Upper lobe of right lung (tissue), 1 donor: ENCODE data around the gene PGLYRP1. TPM values are rescaled to one million over a fixed set of nuclear protein-coding genes. Genes with fewer than 3 reads are reported as not detected.

Source experiments
- ATAC-seq: fragments of 200-7000 bp; cut with Tn5 transposase; one replicate; pipeline ENCODE4 v1.9.1; 2020; ENCODE audit warnings: mild to moderate bottlenecking, moderate library complexity
- DNase-seq: peaks from one replicate; pipeline ENCODE4 v3.0.0-alpha.2; 2020
- H3K27ac ChIP-seq: fragments of 200-600 bp; one replicate; pipeline ENCODE4 v1.8.0; 2022
- H3K27me3 ChIP-seq: fragments of 200-600 bp; one replicate; pipeline ENCODE4 v1.8.0; 2022; ENCODE audit warnings: mild to moderate bottlenecking
- H3K36me3 ChIP-seq: fragments of 200-600 bp; one replicate; pipeline ENCODE4 v1.8.0; 2022
- H3K4me1 ChIP-seq: fragments of 200-600 bp; one replicate; pipeline ENCODE4 v1.8.0; 2022
- H3K4me3 ChIP-seq: fragments of 200-600 bp; one replicate; pipeline ENCODE4 v1.8.0; 2022; ENCODE audit warnings: mild to moderate bottlenecking
- H3K9me3 ChIP-seq: fragments of 200-600 bp; one replicate; pipeline ENCODE4 v1.8.0; 2022
- intact Hi-C: fragments of 100-400 bp; cut with DNase I; formaldehyde crosslinking; loops from one replicate; pipeline ENCODE4 v1.11.0; 2022
- total RNA-seq: library from RNA; stranded (reverse); fragmentation: NEBNext Ultra II Directional; extraction: Animal tissue kit (Norgen Biotek cat#: 25700); gene quantifications from one replicate; pipeline ENCODE4 v1.2.1, GENCODE V29; 2021
- TF ChIP-seq, protein P1 (sequence below): fragments of 200-600 bp; IDR thresholded peaks from one replicate; pipeline ENCODE4 v1.8.0; 2022; ENCODE audit warnings: antibody characterized with exemption
- donor health status: DM: no; HTN: yes; CAD: no; lungs with severe emphysema.

PGLYRP1 gene
- total RNA-seq, 1 donor from 2014 or later = 0.58 TPM

DNA sequence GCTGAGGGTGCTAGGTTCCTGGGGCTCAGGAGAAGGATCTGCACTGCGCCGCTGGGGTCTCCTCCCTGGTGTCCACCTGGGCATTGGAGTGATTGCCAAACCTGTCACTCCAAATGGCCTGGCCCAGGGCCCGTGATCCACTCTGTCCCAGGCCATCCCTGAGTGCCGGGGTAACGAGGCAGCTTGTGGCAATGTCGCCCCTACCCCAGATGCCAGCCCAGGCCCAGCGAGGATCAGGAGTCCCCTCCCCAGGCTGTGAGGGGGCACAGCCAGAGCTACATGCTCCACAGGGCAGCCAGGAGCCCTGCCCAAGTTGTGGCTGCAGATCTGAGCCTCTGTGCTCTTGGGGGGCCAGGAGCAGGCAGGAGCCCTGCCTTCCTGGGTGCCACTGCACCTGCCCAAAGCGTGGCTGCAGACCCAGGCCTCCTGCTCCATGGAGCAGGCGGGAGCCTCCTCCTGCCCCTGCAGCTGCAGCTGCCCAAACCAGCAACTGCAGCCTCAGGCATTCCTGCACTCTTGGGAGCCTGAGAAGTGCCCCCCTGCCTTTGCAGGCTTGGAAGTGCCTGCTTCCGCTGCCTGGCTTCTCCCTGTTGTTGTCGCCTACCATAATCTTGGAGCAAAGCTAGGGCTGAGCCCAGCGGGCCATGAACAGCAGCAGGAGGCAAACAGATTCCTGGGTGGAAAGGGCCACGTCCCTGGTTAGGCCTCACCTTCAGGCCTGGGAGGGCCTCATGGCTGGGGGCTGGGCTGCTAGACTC is 13.3 kb upstream of the PGLYRP1 start:
- no peak for DNase-seq

DNA sequence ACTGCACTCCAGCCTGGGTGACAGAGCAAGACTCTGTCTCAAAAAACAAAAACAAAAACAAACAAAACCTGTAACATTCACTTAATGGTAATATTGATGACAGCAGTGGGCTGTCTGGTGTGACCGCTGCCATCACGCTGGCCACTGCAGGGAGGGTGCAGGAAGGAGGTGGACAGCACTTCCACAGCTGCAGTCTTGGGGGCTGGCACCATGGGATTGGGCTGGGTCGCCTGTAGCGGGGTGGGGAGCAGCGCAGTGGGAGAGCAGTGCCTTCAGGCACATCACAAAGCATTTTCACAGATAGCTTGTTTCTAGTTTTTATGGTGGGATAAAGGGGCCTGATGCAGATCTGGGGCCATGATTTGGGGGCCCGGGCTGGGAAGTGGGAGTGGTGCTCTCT is 12.7 kb upstream of the PGLYRP1 start:
- ATAC-seq = no peak
- intact Hi-C loops = no loop called here
- Histone ChIP-seq H3K36me3 (no peaks in the 10 kb centered on the region), H3K9me3 (no peaks in the 10 kb centered on the region), H3K4me3 (no peak overlapping the region), H3K27ac (no peak overlapping the region), H3K4me1 (no peaks in the 10 kb centered on the region), H3K27me3 (peaks cover 7% of the 10 kb centered on the region)
- no peak for DNase-seq
- TF ChIP-seq, protein P1, sequence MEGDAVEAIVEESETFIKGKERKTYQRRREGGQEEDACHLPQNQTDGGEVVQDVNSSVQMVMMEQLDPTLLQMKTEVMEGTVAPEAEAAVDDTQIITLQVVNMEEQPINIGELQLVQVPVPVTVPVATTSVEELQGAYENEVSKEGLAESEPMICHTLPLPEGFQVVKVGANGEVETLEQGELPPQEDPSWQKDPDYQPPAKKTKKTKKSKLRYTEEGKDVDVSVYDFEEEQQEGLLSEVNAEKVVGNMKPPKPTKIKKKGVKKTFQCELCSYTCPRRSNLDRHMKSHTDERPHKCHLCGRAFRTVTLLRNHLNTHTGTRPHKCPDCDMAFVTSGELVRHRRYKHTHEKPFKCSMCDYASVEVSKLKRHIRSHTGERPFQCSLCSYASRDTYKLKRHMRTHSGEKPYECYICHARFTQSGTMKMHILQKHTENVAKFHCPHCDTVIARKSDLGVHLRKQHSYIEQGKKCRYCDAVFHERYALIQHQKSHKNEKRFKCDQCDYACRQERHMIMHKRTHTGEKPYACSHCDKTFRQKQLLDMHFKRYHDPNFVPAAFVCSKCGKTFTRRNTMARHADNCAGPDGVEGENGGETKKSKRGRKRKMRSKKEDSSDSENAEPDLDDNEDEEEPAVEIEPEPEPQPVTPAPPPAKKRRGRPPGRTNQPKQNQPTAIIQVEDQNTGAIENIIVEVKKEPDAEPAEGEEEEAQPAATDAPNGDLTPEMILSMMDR = no peak

More for the DNA sequence above, 13.3 kb upstream of the PGLYRP1 start:
- ATAC-seq = peak; percentile 20
- Histone ChIP-seq H3K4me3 (no peak overlapping the region), H3K4me1 (no peaks in the 10 kb centered on the region), H3K27me3 (peaks cover 11% of the 10 kb centered on the region), H3K27ac (no peak overlapping the region), H3K36me3 (no peaks in the 10 kb centered on the region), H3K9me3 (no peaks in the 10 kb centered on the region)
- intact Hi-C loops = no loop called here
- TF ChIP-seq, protein P1 = no peak

DNA sequence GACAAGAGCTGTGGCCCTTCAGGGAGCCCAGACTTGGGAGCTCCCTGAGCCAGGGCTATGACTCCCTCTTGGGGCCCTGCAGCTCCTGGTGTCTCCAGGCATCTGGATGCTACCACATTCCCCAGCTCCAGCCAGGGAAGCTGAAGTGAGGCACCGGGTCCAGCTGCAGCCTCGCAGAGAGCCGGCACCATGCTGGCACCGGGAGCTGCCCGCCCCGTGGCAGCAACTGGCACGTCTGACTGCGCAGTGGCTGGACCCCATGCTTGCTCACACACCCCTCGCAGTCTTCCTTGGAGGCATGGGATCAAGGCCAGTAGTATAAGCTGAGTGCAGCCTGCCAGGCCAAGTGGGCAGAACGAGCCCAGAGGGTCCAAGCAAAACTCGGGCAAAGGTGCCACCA is 10.5 kb upstream of the PGLYRP1 start:
- no peak for ATAC-seq
- no peak overlapping the region for H3K27ac ChIP-seq
- DNase-seq = no peak
- H3K4me3 ChIP-seq = no peak overlapping the region
- no peaks in the 10 kb centered on the region for H3K9me3 ChIP-seq
- intact Hi-C loops = no loop called here
- TF ChIP-seq, protein P1 = no peak
- H3K36me3 ChIP-seq = no peaks in the 10 kb centered on the region
- no peaks in the 10 kb centered on the region for H3K4me1 ChIP-seq
- H3K27me3 ChIP-seq = no peaks in the 10 kb centered on the region

DNA sequence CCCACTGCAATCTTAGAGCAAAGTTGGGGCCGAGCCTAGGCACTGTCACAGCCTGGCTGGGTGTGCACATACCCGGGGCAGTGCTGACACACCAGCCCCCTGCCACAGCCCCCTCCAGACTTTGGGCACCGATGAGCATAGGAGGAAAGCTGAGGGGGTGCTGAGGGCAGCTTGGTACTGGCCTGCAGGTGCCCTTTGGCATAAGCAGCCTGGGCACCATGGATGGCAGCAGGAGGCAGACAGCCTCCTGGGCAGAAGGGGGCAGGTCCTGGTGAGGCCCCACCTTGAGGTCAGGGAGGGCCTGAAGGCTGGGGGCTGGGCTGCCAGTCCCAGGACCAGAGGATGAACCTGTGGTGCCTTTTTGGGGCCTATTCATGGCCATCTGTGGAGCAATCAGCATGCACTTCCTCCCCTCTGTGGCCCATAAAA is 9.8 kb upstream of the PGLYRP1 start:
- DNase-seq (no peak), ATAC-seq (no peak)
- TF ChIP-seq, protein P1 = no peak
- no peaks in the 10 kb centered on the region for H3K9me3 ChIP-seq
- H3K27ac ChIP-seq = no peak overlapping the region
- H3K36me3 ChIP-seq = no peaks in the 10 kb centered on the region
- H3K4me1 ChIP-seq = no peaks in the 10 kb centered on the region
- intact Hi-C loops = no loop called here
- peaks cover 5% of the 10 kb centered on the region for H3K27me3 ChIP-seq
- no peak overlapping the region for H3K4me3 ChIP-seq

DNA sequence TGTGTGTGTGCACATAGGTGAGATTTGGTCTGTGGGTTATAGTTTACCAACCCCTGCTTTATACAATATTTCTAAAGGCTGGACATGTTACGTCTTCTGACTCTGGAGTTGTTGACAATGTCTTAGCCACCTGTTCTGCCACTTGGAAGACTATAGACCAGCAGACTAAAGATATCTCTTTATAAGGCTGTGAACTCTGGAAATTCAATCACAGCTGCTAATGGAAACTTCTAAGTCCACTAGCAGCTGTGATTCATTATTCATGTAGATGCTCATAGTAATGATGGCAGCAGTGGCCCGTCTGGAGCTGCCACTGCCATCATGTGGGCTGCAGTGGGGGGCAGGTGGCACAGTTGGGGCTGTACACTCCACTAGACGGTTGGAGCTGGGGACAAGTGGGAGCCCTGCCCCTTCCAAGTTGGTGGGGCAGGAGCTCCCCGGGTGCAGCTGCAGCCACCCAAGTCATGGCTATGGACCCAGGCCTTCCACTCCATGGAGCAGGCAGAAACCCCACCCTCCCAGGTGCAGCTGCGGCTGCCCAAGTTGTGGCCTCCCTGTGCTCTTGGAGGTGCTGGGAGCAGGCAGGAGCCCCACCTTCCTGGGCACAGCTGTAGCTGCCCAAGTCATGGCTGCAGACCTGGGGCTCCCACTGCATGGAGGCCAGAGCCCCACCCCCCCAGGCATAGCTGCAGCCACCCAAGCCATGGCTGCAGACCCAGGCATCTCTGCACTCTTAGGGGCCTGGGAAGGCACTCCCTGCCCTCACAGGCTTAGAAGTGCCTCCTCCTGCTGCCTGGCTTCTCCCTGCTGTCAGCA is 9.1 kb upstream of the PGLYRP1 start:
- no peak for DNase-seq

More for the DNA sequence above, 9.1 kb upstream of the PGLYRP1 start:
- H3K4me3 ChIP-seq = no peak overlapping the region
- intact Hi-C loops = no loop called here
- no peaks in the 10 kb centered on the region for H3K36me3 ChIP-seq
- TF ChIP-seq, protein P1 = no peak
- H3K27ac ChIP-seq = no peak overlapping the region
- H3K4me1 ChIP-seq = no peaks in the 10 kb centered on the region
- H3K9me3 ChIP-seq = no peaks in the 10 kb centered on the region
- peaks cover 7% of the 10 kb centered on the region for H3K27me3 ChIP-seq
- ATAC-seq = no peak
